GM12892 (cell line): ENCODE measurements around the gene RTN1.

Experiments used
- DNase-seq: peaks from one replicate; pipeline ENCODE4 v3.0.0; 2011; ENCODE audit not compliant: insufficient read length
- FAIRE-seq: peaks from 2 replicates; lab custom pipeline; 2011; peaks lifted over from hg19 to GRCh38; lab: Jason Lieb, UNC
- POLR2A ChIP-seq: IDR thresholded peaks from 2 replicates; pipeline ENCODE4 v1.6.1; 2011; ENCODE audit warnings: low read depth, low read length, control low read depth
- POLR2AphosphoS5 ChIP-seq: IDR thresholded peaks from 2 replicates; pipeline ENCODE4 v1.6.1; 2011; ENCODE audit warnings: low read depth, low read length, control low read depth
- TAF1 ChIP-seq: IDR thresholded peaks from 2 replicates; pipeline ENCODE4 v1.6.1; 2011; ENCODE audit warnings: low read depth, mild to moderate bottlenecking, control low read depth, low read length, borderline replicate concordance

RTN1 gene

DNA sequence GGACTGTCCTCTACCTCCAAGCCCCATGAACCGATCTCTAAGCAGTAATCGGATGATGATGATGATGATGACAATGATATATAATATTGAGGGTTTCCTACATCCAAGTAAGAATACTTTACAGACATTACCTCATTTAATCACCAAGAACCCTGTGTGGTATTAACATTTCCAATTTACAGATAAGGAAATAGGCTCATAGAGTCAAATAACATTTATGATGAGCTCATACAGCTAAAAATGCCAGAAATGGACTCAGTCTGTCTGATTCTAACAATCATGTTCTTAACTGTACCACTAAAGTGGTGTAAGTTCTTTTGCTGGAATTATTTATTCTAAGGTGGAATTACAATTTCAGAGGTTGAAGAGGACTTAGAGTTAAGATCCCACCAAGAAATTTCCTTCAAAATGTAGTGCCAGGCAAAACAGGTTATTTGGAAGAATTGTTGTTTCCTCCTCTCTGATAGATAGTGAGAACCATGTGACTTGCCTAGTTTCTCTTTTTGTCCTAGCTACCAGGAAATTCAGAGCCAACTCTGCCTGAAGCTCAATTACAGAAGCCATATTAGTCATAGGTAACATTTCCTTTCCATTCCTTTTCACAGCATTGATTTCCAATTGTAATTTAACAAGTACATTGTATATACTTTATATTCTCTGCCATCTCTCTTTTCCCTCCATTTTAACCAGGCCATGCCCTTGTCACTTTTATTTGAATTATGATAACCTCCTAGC, 270.2 kb downstream of the RTN1 start:
- no peak for FAIRE-seq
- TF ChIP-seq POLR2AphosphoS5 (no peak), POLR2A (no peak), TAF1 (no peak)

DNA sequence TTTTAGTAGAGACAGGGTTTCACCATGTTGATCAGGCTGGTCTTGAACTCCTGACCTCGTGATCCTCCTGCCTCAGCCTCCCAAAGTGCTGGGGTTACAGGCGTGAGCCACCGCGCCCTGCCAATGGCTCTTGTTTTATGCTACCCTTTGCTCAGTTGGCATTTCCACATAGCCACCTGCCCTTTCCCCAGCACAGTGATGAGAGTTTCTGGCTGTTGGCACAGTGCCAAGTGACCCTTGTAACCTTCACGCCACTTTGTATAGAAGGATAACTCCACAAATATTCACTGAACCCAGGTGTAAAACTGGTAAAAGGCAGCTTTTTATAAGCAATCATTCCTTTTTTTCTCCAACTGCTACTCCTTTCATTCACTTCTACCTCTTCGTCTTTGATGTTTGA, 275.5 kb downstream of the RTN1 start:
- TF ChIP-seq POLR2A = no peak
- no peak for TF ChIP-seq TAF1
- no peak for TF ChIP-seq POLR2AphosphoS5
- FAIRE-seq (no peak), DNase-seq (no peak)

More for the DNA sequence above, 270.2 kb downstream of the RTN1 start:
- no peak for DNase-seq

DNA sequence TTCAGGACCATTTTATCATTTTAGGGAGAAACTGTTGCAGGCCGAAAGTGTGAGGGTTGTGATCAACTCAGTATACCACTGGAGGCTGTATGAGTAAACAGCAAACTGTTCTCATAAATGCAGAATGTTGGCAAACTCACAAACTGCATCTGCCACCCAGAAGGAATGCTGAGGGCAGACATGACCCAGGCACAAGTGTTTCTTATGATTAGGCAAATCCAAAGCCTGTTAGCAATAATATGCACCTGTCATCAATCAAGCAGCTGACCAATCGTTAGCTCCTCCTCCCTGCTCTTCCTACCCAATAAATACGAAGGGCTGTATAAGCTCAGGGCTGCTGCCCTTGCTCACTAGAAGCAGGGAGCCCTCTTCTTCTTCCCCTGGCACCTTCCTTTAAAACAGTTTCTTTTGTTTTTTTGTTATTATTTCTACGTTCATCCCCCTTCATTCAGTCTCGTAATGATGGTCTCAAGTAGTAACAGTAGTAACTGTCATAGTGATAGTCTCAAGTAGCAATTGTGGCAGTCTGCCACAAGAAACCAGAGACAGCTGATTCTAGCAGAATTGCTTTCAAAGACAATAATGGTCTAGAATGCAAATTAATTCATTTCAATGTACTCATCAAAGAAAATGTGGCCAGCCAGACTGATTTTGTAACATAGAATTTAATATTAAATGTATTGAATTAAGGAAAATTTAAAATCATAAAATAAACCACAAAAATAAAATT, 278.8 kb downstream of the RTN1 start:
- FAIRE-seq (no peak), DNase-seq (no peak)
- TF ChIP-seq POLR2AphosphoS5 (no peak), POLR2A (no peak), TAF1 (no peak)

DNA sequence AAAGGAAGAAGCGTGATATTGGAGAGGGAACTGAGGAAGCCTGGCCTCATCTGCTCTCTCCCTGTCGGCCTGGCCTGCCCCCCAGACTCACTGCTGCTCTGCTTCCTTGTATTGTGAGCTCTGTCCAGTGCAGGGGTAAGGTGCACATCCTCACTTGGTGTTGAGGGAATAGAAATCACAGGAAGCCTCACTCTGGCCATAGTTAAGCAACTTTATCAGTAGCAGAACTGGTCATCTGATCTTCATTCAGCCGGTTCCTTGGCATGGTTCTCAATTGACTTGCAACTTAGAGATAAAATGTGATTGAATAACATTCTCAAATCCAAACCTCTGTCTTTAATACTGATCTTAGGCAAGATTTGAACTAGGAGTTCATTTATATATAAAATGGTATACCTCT, 282.5 kb downstream of the RTN1 start:
- FAIRE-seq = no peak
- no peak for TF ChIP-seq POLR2AphosphoS5
- TF ChIP-seq POLR2A = no peak
- TF ChIP-seq TAF1 = no peak
- DNase-seq = no peak

DNA sequence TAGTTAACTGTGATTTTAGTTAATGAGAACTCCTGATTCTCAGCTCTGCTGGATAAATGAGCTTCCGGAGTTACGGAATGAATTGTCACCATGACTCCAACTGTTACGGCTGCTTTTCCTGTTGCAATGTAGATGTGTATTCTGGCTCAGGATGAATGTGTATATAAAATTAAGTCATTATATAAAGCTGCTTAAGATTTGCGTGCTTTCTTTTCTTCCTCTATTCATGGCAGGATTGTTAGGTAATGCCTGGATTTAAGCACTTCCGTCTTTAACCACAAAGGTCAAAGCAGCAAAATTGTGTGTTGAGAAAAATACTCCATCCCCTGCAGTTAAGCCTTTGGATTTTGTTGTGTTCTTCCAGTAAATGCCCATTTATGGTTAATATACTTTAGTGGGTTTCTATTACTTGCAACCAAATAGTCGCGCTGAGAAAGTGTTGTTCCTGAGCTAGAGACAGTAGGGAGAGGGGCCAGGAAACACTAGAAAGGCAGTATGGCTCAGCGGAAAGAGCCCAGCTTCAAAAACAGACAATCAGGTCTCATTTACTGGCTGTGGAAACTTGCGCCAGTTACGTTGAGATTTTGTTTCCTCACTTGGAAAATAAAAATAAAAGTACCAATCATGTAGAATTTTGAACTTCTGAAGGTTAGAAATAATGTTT, 284.6 kb downstream of the RTN1 start:
- TF ChIP-seq TAF1 = no peak
- no peak for TF ChIP-seq POLR2A
- TF ChIP-seq POLR2AphosphoS5 = no peak
- FAIRE-seq (no peak), DNase-seq (no peak)

- DNase-seq (no peak), FAIRE-seq (no peak)
- no peak for TF ChIP-seq TAF1
- no peak for TF ChIP-seq POLR2A
- no peak for TF ChIP-seq POLR2AphosphoS5
Measured at GRCh38 chr14:59583755-59584154, 286.8 kb downstream of the RTN1 start.

DNA sequence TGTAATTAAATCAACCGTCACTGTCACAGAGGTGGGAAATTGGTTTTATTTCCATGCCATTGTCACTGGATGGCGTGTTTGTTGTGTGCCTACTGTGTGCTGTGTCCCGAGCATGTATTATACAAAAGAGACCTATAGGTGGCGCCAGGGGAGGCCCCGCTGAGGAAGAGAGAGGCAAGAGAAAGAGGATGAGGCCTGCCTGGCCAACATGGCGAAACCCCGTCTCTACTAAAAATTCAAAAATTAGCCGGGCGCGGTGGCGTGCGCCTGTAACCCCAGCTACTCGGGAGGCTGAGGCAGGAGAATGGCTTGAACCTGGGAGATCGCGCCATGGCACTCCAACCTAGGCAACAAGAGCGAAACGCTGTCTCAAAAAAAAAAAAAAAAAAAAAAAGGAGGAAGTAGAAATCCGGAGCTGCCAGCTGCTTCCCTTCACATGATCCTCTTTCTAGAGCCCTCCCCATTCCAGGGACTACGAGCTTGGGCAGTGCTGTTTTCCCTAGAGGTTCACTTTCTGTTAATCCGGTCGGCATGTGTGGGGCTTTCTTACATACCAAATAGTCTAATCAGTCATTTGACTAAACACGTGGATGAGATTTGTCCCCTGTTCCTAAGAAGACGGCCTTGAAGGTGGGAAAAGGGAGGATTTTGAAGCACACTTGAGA, 287.6 kb downstream of the RTN1 start:
- FAIRE-seq = no peak
- TF ChIP-seq TAF1 = no peak
- no peak for TF ChIP-seq POLR2AphosphoS5
- no peak for TF ChIP-seq POLR2A
- no peak for DNase-seq

- DNase-seq = no peak
- TF ChIP-seq POLR2AphosphoS5 (no peak), POLR2A (no peak), TAF1 (no peak)
- FAIRE-seq = no peak
Measured at GRCh38 chr14:59582161-59582560, 288.4 kb downstream of the RTN1 start.

GRCh38 chr14:59580911-59581310, 289.7 kb downstream of the RTN1 start:
- DNase-seq (no peak), FAIRE-seq (no peak)
- TF ChIP-seq TAF1 = no peak
- TF ChIP-seq POLR2AphosphoS5 = no peak
- TF ChIP-seq POLR2A = no peak

DNA sequence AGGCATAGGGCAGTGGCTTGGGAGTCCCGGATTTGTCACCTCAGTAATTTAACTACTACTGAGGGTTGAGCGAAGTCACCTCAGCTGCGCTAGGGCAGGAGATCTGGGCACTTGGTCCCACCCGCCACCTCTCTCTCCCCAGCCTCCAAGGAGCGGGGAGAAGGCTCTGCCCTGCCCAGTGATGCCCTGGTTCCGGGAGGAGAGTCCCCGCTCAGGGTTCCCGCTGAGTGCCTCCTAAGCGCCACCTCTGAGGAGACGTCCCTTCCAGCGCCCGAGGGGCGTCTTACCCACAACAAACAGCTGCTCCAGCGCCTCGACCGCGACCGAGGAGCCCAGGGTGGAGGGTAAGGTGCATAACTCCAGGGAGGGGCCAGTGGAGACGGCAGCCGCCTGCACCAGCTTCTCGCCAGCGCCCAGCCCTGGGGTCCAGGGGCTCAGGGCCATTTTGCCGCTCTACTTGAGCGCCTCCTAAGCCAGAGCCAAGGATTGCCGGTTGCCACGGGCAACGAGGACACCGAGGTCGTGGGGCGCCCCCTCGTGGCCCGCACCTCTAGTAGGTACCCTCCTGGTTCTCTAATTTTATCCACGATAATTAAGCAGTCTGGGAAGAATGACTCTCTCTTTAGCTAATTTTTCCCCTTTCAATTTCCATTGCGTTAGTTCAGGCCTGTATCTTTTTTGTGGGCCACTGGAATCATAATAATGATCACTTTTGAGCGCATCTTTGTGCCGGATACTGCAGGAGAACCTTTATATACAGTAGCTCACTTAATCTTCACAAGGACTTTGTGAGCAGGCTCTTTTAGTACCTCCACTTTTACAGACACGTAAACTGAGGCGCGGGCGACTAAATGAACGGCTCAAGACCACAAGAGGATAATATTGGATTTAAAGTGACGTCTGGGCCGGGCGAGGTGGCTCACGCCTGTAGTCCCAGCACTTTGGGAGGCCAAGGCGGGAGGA, 294.0 kb downstream of the RTN1 start, which contains the start of gene CCDC175:
Gene CCDC175, minus strand, starts transcription at position 481 of the 963 bp plus-strand sequence. Its CDS starts 37 bp downstream, at position 444.
- peak; percentile 36 for FAIRE-seq
- TF ChIP-seq POLR2A = no peak
- no peak for TF ChIP-seq TAF1
- TF ChIP-seq POLR2AphosphoS5 = no peak

More for the DNA sequence above, 294.0 kb downstream of the RTN1 start, which contains the start of gene CCDC175:
- DNase-seq = peak; percentile 66
